Keratinocyte (primary cell): ENCODE measurements around the gene NASP.

Experiments used
- CTCF ChIP-seq, 3 experiments: IDR thresholded peaks in 1 of 3; conservative IDR thresholded peaks in 1 of 3; optimal IDR thresholded peaks in 1 of 3; 2 replicates in 2 of 3; 3 replicates in 1 of 3; pipeline versions ENCODE3 to v1.5.1; 2011; ENCODE audit warnings: low read length in 3 of 3, mild to moderate bottlenecking in 3 of 3, moderate library complexity in 2 of 3, control low read depth in 1 of 3, inconsistent platforms in 1 of 3; ENCODE audit not compliant: insufficient read depth in 2 of 3; ENCODE audit errors: extremely low read depth in 1 of 3
- EZH2 ChIP-seq: IDR thresholded peaks from one replicate; pipeline ENCODE4 v1.6.1; 2012; ENCODE audit warnings: inconsistent platforms, mild to moderate bottlenecking, low read length, moderate library complexity

GRCh38 chr1:45557422-45557944 is 26.4 kb upstream of the NASP start:
- TF ChIP-seq CTCF (optimal IDR thresholded peaks at IDR 0.05 in 1 of 3, IDR thresholded peaks at IDR 0.05 in 1 of 3, conservative IDR thresholded peaks at IDR 0.05 in 1 of 3; ENCODE audit: extremely low read depth in 1 of 3, insufficient read depth in 2 of 3, low read length in 3 of 3) (no peak), EZH2 (no peak)
